ENCODE results near the gene ACP7.

DNA sequence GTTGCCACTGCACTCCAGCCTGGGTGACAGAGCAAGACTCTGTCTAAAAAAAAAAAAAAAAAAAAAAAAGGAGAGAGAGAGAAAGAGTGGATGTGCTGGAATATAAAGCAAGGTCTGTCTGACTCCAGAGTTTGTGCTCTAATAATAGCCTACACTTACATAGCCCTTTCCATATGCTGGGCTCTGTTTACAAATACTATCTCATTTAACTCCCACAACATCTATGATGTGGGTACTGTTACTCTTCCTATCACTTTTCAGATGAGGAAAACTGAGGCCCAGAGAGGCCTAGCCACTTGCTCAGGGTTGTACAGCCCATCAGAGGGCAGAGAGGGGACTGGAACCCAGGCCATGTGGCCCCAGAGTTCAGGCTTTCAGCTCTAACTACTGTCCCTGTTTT lies 25.5 kb downstream of the ACP7 start:
- TF ChIP-seq, protein P1, sequence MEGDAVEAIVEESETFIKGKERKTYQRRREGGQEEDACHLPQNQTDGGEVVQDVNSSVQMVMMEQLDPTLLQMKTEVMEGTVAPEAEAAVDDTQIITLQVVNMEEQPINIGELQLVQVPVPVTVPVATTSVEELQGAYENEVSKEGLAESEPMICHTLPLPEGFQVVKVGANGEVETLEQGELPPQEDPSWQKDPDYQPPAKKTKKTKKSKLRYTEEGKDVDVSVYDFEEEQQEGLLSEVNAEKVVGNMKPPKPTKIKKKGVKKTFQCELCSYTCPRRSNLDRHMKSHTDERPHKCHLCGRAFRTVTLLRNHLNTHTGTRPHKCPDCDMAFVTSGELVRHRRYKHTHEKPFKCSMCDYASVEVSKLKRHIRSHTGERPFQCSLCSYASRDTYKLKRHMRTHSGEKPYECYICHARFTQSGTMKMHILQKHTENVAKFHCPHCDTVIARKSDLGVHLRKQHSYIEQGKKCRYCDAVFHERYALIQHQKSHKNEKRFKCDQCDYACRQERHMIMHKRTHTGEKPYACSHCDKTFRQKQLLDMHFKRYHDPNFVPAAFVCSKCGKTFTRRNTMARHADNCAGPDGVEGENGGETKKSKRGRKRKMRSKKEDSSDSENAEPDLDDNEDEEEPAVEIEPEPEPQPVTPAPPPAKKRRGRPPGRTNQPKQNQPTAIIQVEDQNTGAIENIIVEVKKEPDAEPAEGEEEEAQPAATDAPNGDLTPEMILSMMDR (IDR thresholded peaks at IDR 0.05; ENCODE audit: low read length), result no peak
- TF ChIP-seq EZH2 (IDR thresholded peaks at IDR 0.05; ENCODE audit: borderline replicate concordance, low read length), result no peak

All from OCI-LY1 (cell line).